Hindlimb muscle (tissue), 1 donor: Measurements from ENCODE around the gene IL23A. TPM values are rescaled to one million over a fixed set of nuclear protein-coding genes. Genes with fewer than 3 reads are reported as not detected.
"Not testable (repeated sequence)": the region's sequence is repeated elsewhere in the genome, so short reads cannot be mapped to it uniquely, and the experiment has no call there.

ENCODE experiments used
- DNase-seq: peaks from one replicate; pipeline ENCODE4 v3.0.0-alpha.2; 2013
- polyA plus RNA-seq: library from polyadenylated mRNA; unstranded; fragments of 120-200 nt; gene quantifications from one replicate; pipeline ENCODE4 v1.2.1, GENCODE V29; 2013; ENCODE audit not compliant: insufficient read length

IL23A gene
- 0.52 TPM for polyA plus RNA-seq

- no peak for DNase-seq
Measured at GRCh38 chr12:56338308-56339157, at the start of gene IL23A. Gene IL23A (plus strand): TSS chr12:56338884. CDS start chr12:56339045, 161 bp downstream.

DNA sequence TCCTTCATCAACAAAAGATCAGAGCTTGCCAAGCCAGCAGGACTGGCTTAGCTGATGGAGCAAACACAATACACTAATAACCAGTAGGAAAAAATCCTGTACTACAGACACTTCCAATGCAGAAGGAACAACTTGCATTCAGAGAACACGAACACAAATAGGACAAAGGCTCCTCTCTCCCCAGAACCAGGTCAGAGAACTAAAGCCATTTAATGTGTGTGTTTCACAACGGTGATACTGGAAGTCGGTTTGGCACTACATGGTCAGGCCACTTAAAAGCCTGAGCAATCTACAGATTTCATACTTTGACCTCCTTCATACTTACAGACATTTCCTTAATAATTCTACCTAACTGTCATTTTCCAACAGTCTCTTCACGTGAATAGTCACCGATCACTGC is 44.9 kb upstream of the IL23A start:
- no peak for DNase-seq

DNA sequence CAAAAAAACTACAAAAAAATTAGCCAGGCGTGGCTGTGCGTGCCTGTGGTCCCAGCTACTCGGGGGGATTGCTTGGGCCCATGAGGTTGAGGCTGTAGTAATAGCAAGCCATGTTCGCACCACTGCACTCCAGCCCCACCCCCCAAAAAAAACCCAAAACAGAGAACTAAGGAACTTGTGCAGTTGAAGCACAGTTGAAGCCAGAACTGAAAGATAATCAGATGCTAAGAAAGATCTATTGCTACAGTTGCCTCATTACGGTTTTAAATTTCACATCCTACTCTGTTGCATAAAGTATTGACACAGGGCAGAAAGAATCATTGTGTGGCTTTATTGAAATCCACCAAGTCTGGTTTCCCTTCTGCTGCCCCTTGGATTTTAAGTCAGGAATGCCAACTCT is 42.4 kb upstream of the IL23A start:
- no peak for DNase-seq

- DNase-seq: no peak
Measured at GRCh38 chr12:56297400-56297799, 41.3 kb upstream of the IL23A start.

- no peak for DNase-seq
Measured at GRCh38 chr12:56298828-56299227, 39.9 kb upstream of the IL23A start.

- DNase-seq: no peak
Measured at GRCh38 chr12:56299308-56299852, 39.3 kb upstream of the IL23A start.

DNA sequence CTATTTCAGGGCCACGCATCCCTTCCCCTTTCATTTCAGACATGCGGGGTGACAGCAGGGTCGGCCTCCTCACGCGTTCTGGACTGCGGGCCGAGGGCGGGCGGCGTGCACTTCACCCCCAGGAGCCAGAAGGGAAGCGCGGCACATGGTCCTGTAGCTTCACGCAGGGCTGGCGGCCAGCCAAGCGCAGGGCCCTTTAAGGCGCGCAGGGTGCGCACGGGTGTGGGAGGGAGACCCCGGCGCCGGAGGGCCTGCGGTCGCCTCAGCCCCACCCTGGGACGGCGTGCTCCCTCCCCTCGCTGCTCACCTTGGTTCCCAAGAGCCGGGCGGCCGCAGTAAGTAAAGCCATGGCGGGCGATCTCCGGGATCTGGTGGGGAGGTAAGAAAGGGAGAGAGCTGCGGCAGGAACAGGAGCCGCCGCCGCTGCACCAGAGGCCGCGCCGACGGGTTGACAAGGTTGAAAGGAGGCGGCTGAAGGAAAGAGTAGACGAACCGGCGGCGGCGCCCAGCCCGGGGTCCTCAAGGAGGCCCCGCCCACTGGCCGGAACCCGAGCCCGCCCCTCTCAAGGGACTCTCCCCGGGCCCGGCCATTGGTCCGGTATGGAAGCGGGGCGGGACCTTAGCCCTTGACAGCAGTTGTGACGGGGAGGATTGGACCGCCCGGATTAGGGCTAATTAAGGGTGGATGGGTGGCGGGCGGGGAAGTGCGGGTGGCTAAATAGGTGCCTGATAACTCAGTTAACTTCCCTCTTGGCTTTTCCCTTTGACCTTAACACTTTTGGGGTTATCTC is 38.6 kb upstream of the IL23A start, which contains the start of gene CS:
CS (minus strand) TSS at position 478 of the 791 bp plus-strand sequence; CDS start at position 349, 129 bp downstream.
- DNase-seq: peak; percentile 96

DNA sequence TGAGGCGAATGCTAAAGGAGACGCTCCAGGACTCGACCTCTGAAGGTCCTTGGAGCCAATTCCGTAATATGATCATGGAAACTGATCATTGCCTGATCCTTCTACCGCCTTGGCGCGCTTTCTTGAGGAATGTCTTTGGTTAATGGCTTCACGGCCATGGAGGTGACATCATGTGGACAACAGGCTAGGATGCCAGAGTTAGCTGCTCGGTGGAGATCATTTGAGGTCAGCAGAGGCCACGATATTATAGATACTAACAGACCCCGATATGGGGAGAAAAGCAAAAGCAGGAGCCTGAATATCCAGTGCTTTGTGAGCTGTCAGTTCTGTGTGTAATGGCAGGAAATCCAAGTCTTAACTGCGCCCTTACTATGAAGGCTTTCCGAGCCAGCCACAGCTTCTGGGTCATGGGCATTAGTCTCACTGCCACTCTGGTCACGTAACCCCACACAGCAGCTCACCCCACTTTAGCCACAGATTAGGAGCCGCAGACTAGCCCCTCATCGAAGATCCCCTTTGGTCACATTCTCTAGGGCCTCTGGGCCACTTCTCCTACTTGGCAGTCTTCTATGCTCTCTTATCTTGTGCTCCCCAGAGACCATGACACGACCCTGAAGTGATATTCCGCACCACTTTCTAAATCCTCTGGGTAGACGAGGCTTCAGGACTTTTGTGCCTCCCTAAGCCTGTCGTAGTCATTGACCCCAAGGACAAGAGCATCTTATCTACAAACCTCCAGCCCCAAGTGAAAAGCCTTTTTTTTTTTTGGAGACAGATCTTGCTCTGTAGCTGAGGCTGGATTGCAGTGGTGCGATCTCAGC is 37.8 kb upstream of the IL23A start:
- DNase-seq: no peak

DNA sequence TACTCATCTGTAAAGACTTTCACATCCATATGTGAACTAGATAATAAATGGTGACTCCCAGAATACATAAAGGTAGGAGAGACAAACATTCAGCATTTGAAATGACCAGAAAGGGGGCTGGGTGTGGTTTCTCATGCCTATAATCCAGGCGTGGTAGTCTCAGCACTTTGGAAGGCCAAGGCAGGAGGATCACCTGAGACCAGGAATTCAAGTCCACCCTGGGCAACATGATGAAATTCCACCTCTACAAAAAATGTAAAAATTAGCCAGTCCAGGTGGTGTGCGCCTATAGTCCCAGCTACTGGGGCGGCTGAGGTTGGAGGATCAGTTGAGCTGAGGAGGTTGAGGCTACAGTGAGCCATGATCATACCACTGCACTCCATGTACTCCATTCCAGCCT is 34.4 kb upstream of the IL23A start:
- DNase-seq: no peak

DNA sequence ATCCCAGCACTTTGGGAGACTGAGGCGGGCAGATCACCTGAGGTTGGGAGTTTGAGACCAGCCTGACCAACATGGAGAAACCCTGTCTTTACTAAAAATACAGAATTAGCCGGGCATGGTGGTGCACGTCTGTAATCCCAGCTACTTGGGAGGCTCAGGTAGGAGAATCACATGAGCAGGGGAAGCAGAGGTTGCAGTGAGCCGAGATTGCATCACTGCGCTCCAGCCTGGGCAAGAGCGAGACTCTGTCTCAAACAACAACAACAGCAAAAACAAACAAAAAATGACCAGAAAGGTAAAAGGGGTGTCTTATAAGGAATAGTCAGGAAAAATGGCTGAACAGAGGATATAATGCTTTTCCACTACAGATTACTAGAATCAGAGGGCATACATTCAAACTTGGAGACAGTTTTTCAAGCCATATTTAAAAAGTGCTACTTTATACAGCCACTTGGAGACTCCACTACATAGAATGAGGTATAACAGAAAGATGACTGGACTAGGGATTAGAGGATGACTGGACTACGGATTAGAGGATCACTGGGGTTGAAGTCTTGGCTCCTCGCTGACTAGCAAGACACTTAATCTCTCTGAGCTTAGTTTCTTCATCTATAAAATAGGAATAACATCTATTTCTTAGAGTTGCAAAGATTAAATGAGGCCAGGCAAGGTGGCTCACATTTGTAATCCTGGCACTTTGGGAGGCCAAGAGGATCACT is 33.7 kb upstream of the IL23A start:
- no peak for DNase-seq

DNA sequence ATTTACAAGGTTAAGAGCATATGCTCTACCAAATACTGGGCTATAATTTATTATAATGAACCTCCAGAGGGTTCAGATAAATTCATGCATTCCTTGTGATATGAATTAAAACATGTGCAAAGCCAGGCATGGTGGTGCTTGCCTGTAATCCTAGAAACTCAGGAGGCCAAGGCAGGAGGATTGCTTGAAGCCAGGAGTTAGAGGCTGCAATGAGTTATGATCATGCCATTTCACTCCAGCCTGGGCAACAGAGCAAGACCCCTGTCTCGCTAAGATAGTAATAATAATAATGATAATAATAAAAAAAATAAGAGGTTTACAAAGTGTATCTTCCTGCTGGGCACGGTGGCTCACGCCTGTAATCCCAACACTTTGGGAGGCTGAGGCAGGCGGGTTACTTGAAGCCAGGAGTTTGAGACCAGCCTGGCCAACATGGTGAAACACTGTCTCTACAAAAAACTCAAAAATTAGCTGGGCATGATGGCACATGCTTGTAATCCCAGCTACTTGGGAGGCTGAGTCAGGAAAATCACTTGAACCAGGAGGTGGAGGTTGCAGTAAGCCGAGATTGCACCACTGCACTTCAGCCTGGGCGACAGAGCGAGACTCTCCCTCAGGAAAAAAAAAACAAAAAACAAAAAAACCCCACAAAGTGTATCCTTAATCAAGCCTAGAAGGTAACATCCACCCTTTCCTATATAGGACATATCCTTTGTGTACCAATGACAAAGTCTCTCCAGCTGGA is 31.3 kb upstream of the IL23A start:
- no peak for DNase-seq

- no peak for DNase-seq
Measured at GRCh38 chr12:56308714-56309113, 30.0 kb upstream of the IL23A start.

DNA sequence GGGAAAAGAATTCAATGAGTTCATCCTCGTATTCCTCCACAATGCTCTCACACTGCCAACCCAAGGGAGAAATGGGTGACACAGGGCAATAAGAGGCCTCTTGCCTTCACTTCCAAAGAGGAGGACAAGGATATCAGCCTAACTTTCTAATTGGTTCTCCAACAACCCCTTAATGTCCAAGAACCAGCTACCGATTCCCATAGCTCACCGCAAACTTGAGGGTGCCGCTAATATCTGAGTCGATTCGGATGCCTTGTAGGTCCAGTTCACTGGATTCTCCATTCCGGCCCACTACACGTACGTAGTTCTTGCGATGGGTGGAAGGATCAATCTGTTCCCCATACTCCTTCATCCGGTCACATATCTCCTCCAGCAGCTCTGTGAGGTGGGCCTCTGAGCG is 27.7 kb upstream of the IL23A start:
- no peak for DNase-seq

GRCh38 chr12:56315249-56315621 is 23.4 kb upstream of the IL23A start:
- DNase-seq: peak; percentile 14

- DNase-seq: peak; percentile 96
Measured at GRCh38 chr12:56315622-56316473, 22.8 kb upstream of the IL23A start, which contains the start of gene CNPY2. Gene CNPY2 (minus strand): TSS chr12:56315988. CDS start chr12:56315217, 771 bp downstream.

- no peak for DNase-seq
Measured at GRCh38 chr12:56317675-56318074, 21.0 kb upstream of the IL23A start.

DNA sequence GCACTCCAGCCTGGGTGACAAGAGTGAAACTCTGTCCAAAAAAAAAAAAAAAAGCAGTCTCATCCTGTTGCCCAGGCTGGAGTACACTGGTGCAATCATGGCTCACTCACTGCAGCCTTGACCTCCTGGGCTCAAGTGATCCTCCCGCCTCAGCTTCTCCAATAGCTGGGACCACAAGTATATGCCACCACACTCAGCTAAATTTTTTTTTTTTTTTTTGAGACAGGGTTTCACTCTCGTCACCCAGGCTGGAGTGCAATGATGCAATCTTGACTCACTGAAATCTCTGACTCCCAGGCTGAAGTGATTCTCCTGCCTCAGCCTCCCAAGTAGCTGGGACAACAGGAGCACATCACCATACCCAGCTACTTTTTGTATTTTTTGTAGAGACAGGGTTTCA is 17.7 kb upstream of the IL23A start:
- DNase-seq: no peak

GRCh38 chr12:56321610-56322009 is 17.1 kb upstream of the IL23A start:
- not testable (repeated sequence) for DNase-seq

DNA sequence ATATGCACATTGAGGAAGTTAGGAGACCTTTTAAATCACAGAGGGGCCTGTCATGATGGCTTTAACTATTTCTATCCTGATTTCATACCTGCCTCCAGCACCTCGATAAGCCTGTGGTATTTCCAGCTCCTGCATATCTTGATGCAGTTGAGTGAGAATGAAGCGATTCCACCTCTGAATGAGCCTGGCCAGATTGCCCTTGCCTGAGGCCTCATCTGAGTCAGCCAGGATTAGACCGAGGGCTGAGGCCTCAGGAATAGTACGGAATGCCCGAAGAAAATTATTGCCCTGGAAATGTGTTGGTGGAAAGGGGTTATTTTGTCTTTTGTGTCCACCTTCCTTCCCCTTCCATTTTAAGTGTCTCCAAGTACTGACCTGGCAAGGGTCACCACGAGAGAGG is 14.5 kb upstream of the IL23A start:
- no peak for DNase-seq

- no peak for DNase-seq
Measured at GRCh38 chr12:56326126-56326525, 12.6 kb upstream of the IL23A start.
